CD4-positive, alpha-beta T cell treated with Interleukin-12 subunit alpha and Interleukin-12 subunit beta, for 1 hour (primary cell): Measurements from ENCODE around the gene AKR7A3.

ENCODE experiments used
- DNase-seq: peaks from one replicate; pipeline ENCODE4 v3.0.0-alpha.2; 2020

The AKR7A3 gene

DNA sequence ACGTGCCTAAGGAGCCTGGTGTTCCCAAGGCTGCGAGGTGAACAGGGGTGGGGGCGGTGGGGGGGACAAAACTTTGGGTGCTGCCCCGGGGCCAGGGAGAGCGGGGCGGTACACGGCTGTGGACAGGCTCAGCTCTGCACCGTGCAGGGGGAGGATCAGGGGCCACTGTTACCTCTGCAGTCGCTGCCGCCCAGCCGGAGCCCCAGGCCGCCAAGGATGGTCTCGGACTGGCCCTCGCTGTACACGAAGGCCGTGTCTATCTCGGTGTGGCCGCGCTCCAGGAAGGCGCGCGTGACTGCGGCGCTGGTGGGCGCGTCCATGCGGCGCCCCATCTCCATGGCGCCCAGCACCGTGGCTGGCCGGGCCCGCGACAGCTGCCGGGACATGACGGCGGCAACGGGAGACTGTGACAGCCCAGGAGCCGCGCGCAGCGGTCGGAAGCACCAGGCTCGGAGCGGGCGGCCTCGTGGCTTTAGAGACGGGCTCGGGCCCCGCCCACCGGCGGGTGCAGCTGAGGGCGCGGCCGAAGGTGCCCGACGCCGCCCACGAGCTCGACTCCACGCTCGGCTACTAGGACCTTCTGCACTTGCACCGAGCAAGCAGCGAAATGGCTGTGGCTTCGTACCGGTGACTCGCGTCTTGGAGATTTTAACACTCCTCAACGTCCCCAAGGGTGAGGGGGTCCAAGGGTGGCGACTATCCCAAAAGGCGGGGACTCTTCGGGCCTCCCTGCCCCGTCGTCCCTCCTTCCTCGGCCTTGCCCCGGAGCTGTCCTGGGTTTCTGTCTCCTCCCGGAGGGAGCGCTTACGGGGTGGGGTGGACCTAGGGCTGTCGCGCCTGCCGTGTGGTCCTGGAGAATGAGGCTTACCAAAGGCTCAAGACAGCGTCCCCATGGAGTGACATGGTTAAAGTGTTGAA, at the start of gene AKR7A3:
Gene AKR7A3 (minus strand): TSS at position 447 of the 918 bp plus-strand sequence. CDS start 61 bp downstream, at position 386.
- peak; percentile 61 for DNase-seq

- DNase-seq: no peak
These were observed 49.8 kb upstream of the AKR7A3 start for GRCh38 chr1:19338323-19338762.

GRCh38 chr1:19337289-19337688, 48.7 kb upstream of the AKR7A3 start:
- DNase-seq: no peak

GRCh38 chr1:19336543-19336942, 48.0 kb upstream of the AKR7A3 start:
- no peak for DNase-seq

- no peak for DNase-seq
These were observed 45.2 kb upstream of the AKR7A3 start for GRCh38 chr1:19333587-19334354.

DNA sequence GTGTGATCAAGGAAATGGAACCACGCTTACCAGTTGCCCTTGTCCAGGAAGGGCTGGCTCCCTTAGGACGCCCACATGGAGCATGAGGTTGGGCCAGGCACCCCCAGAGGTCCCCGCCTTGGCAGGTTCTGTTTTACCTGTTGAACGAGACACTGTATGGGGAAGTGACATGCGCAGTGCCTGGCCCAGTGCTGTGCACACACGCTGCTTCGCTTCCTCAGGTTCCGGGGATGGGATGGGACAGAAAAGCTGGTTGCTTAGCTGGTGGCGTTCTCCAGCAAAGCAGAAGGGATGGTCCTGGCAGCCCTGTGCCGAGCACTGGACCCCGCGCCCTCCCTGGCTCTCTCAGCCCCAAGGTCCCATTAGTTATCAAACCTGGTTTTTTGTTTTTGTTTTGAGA, 44.3 kb upstream of the AKR7A3 start:
- no peak for DNase-seq

GRCh38 chr1:19331262-19331878, 42.8 kb upstream of the AKR7A3 start:
- DNase-seq: no peak

DNA sequence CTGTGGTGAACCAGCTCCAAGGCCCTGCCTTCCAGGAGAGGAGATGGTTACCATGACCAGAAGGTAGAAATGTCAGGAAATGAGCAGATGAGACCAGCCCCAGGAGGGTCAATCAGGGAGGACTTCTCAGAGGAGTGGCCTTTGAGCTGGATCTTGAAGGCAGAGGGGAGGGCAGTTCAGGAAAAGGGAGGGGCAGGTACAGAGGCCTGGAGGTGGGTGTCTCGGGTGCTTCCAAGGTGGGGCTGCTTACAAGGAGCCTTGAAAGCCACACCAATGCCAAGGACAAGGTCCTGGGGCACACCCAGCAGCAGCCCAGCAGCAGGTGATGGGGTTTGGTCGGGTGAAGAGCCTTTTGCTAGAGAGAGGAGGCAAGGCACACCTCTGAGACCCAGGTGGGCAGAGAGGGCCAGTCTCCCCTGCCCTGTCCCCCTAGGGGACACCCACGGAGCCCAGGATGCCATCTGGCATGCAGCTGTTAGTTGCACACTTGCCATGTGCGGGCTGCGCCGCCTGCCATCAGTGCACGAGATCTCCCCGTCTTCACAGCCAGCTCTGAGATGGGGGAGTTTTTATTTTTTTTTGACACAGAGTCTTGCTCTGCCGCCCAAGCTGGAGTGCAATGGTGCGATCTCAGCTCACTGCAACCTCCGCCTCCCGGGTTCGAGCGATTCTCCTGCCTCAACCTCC, 42.0 kb upstream of the AKR7A3 start:
- DNase-seq: no peak

DNA sequence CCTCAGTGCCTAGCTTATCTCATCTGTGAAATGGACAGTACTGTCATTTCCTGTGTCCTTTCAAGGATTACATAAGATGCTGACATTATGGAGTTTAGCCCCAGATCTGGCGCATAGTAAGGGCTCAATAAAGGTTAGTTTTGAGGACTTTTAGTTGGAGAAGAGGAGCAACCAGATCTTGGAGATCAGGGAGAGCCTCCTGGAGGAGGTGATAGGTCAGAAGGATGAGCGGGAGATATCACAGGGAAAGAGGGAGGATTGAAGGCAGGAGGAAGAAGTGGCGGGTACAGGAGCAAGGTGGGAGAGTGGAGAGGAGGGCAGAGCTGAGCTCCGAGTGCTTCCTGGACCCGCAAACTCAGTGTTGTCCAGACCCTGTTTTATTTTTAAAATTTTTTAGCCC, 41.0 kb upstream of the AKR7A3 start:
- DNase-seq: no peak

DNA sequence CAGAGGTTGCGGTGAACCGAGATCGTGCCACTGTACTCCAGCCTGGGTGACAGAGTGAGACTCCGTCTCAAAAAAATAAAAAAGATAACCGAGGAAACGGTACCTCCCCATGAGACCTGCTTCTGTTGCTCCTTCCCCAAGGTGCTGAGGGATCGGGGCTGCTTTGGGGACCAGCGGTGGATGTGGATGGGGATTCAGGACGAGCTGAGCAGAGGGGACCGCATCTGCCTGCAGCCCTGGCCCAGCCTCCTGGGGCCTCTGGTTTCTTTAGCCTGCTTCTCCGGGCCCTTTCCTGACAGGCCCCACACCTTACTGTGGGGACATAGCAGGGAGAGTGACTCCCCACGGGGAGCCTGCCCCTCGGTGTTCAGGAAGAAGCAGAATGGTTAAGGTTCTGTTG, 40.6 kb upstream of the AKR7A3 start:
- no peak for DNase-seq

GRCh38 chr1:19328486-19328885, 39.9 kb upstream of the AKR7A3 start:
- DNase-seq: no peak

DNA sequence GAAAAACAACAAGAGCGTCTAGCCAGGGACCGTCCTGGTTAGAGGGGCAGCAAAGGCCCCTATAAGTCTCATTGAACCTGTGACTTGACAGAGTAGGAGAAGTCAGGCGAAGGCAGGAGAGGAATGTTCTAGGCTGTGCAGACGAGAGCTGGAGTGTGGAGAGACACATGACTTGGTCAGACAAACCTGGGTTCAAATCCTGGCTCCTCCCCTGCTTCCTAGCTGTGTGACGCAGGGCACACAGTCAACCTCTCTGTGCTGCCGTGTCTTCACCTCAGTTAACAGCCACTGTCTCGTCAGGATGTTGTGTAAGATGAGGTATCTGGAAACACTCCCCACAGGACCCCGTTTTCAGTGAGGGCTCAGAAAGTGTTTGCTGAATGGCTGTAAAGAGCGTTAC, 39.2 kb upstream of the AKR7A3 start:
- no peak for DNase-seq

- no peak for DNase-seq
These were observed 38.7 kb upstream of the AKR7A3 start for GRCh38 chr1:19327301-19327700.

- no peak for DNase-seq
These were observed 38.1 kb upstream of the AKR7A3 start for GRCh38 chr1:19326748-19327065.

DNA sequence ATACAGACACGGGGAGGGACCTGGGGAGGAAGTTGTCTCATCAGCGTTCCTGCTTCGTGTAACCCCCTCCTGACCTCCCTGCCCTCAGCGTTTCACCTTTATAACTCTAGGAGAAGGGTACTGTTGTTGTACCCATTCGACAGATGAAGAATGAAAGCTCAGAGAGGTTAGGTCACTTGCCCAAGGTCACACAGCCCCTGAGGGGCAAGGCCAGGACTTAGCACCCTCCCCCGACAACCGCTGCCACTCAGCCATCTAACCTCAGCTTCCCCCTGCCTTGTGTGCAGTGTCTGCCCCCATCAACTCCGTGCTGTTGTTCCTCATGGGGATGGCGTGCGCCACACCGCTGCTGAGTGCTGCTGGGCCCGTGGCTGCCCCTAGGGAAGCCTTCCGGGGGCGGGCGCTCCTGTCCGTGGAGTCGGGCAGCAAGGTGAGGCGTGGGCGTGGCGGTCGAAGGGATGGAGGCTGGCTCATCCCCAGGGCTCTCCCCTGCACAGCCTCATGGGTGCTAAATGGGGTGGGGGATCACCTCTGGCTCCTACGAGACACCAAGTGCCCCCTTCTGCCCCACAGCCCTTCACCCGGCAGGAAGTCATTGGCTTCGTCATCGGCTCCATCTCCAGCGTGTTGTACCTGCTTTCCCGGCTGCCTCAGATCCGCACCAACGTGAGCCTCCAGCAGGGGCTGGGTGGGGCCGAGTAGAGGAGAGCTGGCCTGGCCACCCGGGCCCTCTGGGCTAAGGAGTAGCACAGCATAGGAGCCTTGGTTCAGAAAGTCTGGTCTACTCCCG, 37.6 kb upstream of the AKR7A3 start:
- DNase-seq: no peak

- no peak for DNase-seq
These were observed 36.9 kb upstream of the AKR7A3 start for GRCh38 chr1:19325368-19325957.

GRCh38 chr1:19324665-19324990, 36.1 kb upstream of the AKR7A3 start:
- no peak for DNase-seq

DNA sequence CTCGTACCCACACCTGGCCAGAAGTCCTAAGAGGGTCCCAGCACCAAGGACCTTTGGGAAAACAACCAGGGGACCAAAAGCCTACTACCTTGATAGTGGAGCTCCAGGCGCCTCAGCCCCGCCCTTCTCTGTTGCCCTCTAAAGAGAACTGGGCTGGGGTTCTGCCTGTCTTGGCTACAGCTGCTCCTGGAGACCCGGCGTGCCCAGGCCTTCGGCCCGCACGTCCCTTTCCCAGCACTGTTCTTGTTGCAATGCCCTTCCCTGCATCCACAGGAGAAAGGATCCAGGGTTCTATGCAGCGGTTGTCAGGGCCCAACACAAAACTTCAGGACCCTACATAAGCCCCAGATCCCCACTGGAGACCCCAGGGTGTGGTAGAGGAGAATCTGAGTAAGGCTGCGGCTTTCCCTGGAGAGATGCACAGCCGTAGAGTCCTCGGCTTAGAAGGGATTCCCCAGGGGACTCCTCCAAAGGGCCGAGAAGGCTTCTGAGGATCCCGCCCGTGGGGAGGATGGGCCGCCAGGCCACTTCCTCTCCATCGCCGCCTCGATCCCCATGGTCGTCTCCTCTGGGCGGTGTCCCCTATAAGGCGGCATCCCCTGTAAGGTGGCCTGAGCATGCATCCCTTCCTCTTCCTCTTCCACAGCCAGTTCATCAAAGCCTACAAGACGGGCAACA, 35.6 kb upstream of the AKR7A3 start:
- DNase-seq: no peak

DNA sequence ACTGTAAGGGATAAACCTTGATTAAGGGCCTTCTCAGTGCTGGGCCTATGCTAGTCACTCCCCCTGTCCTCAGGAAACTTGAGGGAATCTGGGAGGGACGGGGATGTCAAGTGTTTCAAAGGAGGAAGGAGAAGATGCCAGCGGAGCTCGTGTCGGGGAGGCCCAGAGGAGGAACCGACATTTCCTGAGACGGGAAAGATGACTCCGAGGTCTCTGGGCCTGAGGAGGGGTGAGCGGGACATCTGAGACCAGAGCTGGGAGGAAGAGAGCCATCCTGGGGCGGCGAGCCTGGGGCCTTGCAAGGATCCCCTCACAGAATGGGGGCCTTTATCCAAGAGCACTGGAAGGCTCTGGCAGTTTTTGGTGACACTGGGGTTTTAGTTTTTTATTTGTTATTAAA, 33.9 kb upstream of the AKR7A3 start:
- DNase-seq: no peak

DNA sequence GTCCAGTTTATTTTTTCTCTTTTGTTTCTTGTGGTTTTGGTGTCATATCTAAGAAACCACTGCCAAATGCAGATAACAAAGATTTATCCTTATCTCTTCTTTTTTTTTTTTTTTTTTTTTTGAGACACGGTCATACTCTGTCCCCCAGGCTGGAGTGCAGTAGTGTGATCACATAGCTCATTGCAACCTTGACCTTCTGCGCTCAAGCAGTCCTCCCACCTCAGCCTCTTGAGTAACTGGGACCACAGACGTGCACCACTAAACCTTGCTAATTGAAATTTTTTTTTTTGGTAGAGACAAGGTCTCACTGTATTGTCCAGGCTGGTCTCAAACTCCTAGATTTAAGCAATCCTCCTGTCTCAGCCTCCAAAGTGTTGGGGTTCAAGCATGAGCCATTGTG, 32.5 kb upstream of the AKR7A3 start:
- DNase-seq: no peak

GRCh38 chr1:19319196-19319595, 30.6 kb upstream of the AKR7A3 start:
- no peak for DNase-seq
